Mesenchymal stem cell (in vitro differentiated cells and primary cell): ENCODE measurements around the gene LY6G5B.

Experiments
- DNase-seq: peaks from one replicate; pipeline ENCODE4 v3.0.0-alpha.2; 2013
- H2AFZ ChIP-seq: one replicate; pipeline ENCODE4 v1.6.1; 2013; ENCODE audit warnings: low read depth, mild to moderate bottlenecking, control low read depth, inconsistent platforms, low read length, moderate library complexity
- H2AK5ac ChIP-seq: 2 replicates; pipeline ENCODE4 v1.6.1; 2013; ENCODE audit warnings: low read length, moderate library complexity, mild to moderate bottlenecking, inconsistent platforms; ENCODE audit not compliant: severe bottlenecking
- H2BK120ac ChIP-seq: one replicate; pipeline ENCODE4 v1.6.1; 2013; ENCODE audit warnings: low read depth, mild to moderate bottlenecking, inconsistent platforms, low read length, moderate library complexity
- H2BK12ac ChIP-seq, 2 experiments: one replicate each; pipeline ENCODE4 v1.6.1; 2013; ENCODE audit warnings: inconsistent platforms in 2 of 2, low read length in 2 of 2, mild to moderate bottlenecking in 2 of 2, moderate library complexity in 2 of 2, control low read depth in 1 of 2
- H2BK15ac ChIP-seq: one replicate; pipeline ENCODE4 v1.6.1; 2013; ENCODE audit warnings: mild to moderate bottlenecking, low read depth, inconsistent platforms; ENCODE audit not compliant: poor library complexity, severe bottlenecking
- H2BK5ac ChIP-seq: 2 replicates; pipeline ENCODE4 v1.6.1; 2013; ENCODE audit warnings: low read depth, mild to moderate bottlenecking, low read length, control low read depth, inconsistent platforms; ENCODE audit not compliant: poor library complexity, severe bottlenecking
- H3K14ac ChIP-seq, 2 experiments: one replicate each; pipeline ENCODE4 v1.6.1; 2013; ENCODE audit warnings: inconsistent platforms in 2 of 2, low read length in 2 of 2, control low read depth in 1 of 2, mild to moderate bottlenecking in 1 of 2, moderate library complexity in 1 of 2
- H3K18ac ChIP-seq, 2 experiments: one replicate each; pipeline ENCODE4 v1.6.1; 2013; ENCODE audit warnings: inconsistent platforms in 2 of 2, low read length in 2 of 2, control low read depth in 1 of 2, low read depth in 1 of 2, mild to moderate bottlenecking in 1 of 2
- H3K23ac ChIP-seq, 2 experiments: one replicate each; pipeline ENCODE4 v1.6.1; 2013; ENCODE audit warnings: inconsistent platforms in 2 of 2, low read length in 2 of 2, mild to moderate bottlenecking in 2 of 2, moderate library complexity in 2 of 2, control low read depth in 1 of 2
- H3K27ac ChIP-seq: 2 replicates; pipeline ENCODE4 v1.5.1; 2013; ENCODE audit warnings: mild to moderate bottlenecking, moderate library complexity, low read length, control low read depth, inconsistent platforms; ENCODE audit not compliant: poor library complexity, severe bottlenecking
- H3K27me3 ChIP-seq, 2 experiments: 2 replicates each; pipeline versions ENCODE4 v1.6.1 to v1.7.0; 2013; ENCODE audit warnings: low read length in 2 of 2, mild to moderate bottlenecking in 2 of 2, moderate library complexity in 2 of 2, control low read depth in 1 of 2, inconsistent platforms in 1 of 2; ENCODE audit not compliant: control insufficient read depth in 1 of 2, insufficient read depth in 1 of 2
- H3K36me3 ChIP-seq, 2 experiments: 2 replicates each; pipeline versions ENCODE4 v1.6.1 to v1.7.0; 2013; ENCODE audit warnings: low read length in 2 of 2, control low read depth in 1 of 2, inconsistent platforms in 1 of 2, low read depth in 1 of 2, mild to moderate bottlenecking in 1 of 2; ENCODE audit not compliant: insufficient read depth in 2 of 2, control insufficient read depth in 1 of 2
- H3K4ac ChIP-seq, 2 experiments: one replicate each; pipeline ENCODE4 v1.6.1; 2013; ENCODE audit warnings: inconsistent platforms in 2 of 2, low read length in 2 of 2, mild to moderate bottlenecking in 2 of 2, moderate library complexity in 2 of 2, control low read depth in 1 of 2, low read depth in 1 of 2
- H3K4me1 ChIP-seq: 2 replicates; pipeline ENCODE4 v1.6.1; 2013; ENCODE audit warnings: low read depth, low read length, control low read depth; ENCODE audit not compliant: control insufficient read depth, insufficient read depth
- H3K4me2 ChIP-seq: 2 replicates; pipeline ENCODE4 v1.6.1; 2013; ENCODE audit warnings: low read length, mild to moderate bottlenecking, inconsistent platforms; ENCODE audit not compliant: poor library complexity, severe bottlenecking
- H3K4me3 ChIP-seq, 2 experiments: 2 replicates each; pipeline versions ENCODE4 v1.5.1 to v1.7.0; 2013; ENCODE audit warnings: low read length in 2 of 2, mild to moderate bottlenecking in 2 of 2, control low read depth in 1 of 2, low read depth in 1 of 2; ENCODE audit not compliant: insufficient read depth in 1 of 2
- H3K79me1 ChIP-seq: replicated peaks from 2 replicates; pipeline ENCODE4 v1.6.1; 2013; ENCODE audit warnings: mild to moderate bottlenecking, control low read depth, low read length, inconsistent platforms; ENCODE audit not compliant: poor library complexity, severe bottlenecking
- H3K9ac ChIP-seq: 2 replicates; pipeline ENCODE4 v1.7.0; 2013; ENCODE audit warnings: mild to moderate bottlenecking, low read length, moderate library complexity
- H3K9me3 ChIP-seq: 2 replicates; pipeline ENCODE4 v1.7.0; 2013; ENCODE audit warnings: mild to moderate bottlenecking, low read length; ENCODE audit not compliant: control insufficient read depth
- H4K8ac ChIP-seq: one replicate; pipeline ENCODE4 v1.6.1; 2013; ENCODE audit warnings: inconsistent platforms, mild to moderate bottlenecking, low read length, moderate library complexity
- H4K91ac ChIP-seq: one replicate; pipeline ENCODE4 v1.6.1; 2013; ENCODE audit warnings: mild to moderate bottlenecking, low read length, inconsistent platforms
- WGBS: methylation state at CpG from one replicate; pipeline ENCODE4 v1.1.7; 2013; ENCODE audit warnings: mixed read lengths; 5-methylcytosine and 5-hydroxymethylcytosine counted together

Gene LY6G5B

GRCh38 chr6:31654574-31655348, 15.0 kb upstream of the LY6G5B start:
- Histone ChIP-seq H3K27me3 (no peaks in the 10 kb centered on the region), H2BK15ac (no peak overlapping the region), H2BK5ac (no peak overlapping the region), H3K9ac (no peak overlapping the region), H3K14ac (no peak overlapping the region), H3K4me3 (no peak overlapping the region), H3K79me1 (peaks cover 12% of the 10 kb centered on the region), H3K23ac (no peak overlapping the region), H3K18ac (no peak overlapping the region), H4K91ac (no peak overlapping the region), H3K4me1 (peaks cover 22% of the 10 kb centered on the region), H3K9me3 (no peaks in the 10 kb centered on the region), H4K8ac (no peak overlapping the region), H3K4me2 (no peak overlapping the region), H2BK12ac (no peak overlapping the region), H3K36me3 (peaks cover 17 to 40% of the 10 kb centered on the region in 2 experiments), H3K27ac (no peak overlapping the region), H2AK5ac (no peak overlapping the region), H3K4ac (no peak overlapping the region), H2BK120ac (no peak overlapping the region), H2AFZ (no peak overlapping the region)
- DNase-seq, result no peak
- 98% methylated on average over 6 of the region's 8 CpGs for WGBS

- Histone ChIP-seq H3K9ac (no peak within 1 kb of the TSS), H4K91ac (no peak within 1 kb of the TSS), H3K4me1 (peaks cover 22% of the 10 kb centered on the region), H4K8ac (no peak within 1 kb of the TSS), H2BK15ac (no peak within 1 kb of the TSS), H2AK5ac (no peak within 1 kb of the TSS), H2BK12ac (no peak within 1 kb of the TSS), H3K27me3 (no peaks in the 10 kb centered on the region), H3K4me3 (no peak within 1 kb of the TSS), H3K23ac (no peak within 1 kb of the TSS), H3K4ac (no peak within 1 kb of the TSS), H2AFZ (no peak within 1 kb of the TSS), H3K14ac (no peak within 1 kb of the TSS), H3K4me2 (no peak within 1 kb of the TSS), H3K27ac (no peak within 1 kb of the TSS), H2BK5ac (no peak within 1 kb of the TSS), H3K36me3 (peaks cover 17 to 38% of the 10 kb centered on the region in 2 experiments), H3K79me1 (peaks cover 13% of the 10 kb centered on the region), H3K9me3 (no peaks in the 10 kb centered on the region), H2BK120ac (no peak within 1 kb of the TSS), H3K18ac (no peak within 1 kb of the TSS)
- DNase-seq, result no peak
- 93% methylated on average over 8 of the region's 8 CpGs for WGBS
Observed at GRCh38 chr6:31655349-31656237, 14.2 kb upstream of the LY6G5B start, which contains the start of gene APOM. Gene APOM, plus strand, starts transcription at chr6:31655894. Its CDS starts 73 bp downstream, at chr6:31655967.

GRCh38 chr6:31657406-31658157, 12.2 kb upstream of the LY6G5B start:
- Histone ChIP-seq H3K18ac (no peak overlapping the region), H3K4ac (no peak overlapping the region), H4K91ac (no peak overlapping the region), H2AK5ac (no peak overlapping the region), H3K14ac (no peak overlapping the region), H3K4me3 (peak overlapping the region in 1 of 2 experiments; percentile 98), H2BK5ac (no peak overlapping the region), H3K9ac (peak overlapping the region; percentile 97), H2BK12ac (no peak overlapping the region), H2BK120ac (no peak overlapping the region), H3K27ac (no peak overlapping the region), H3K9me3 (no peaks in the 10 kb centered on the region), H4K8ac (no peak overlapping the region), H3K36me3 (peaks cover 24 to 44% of the 10 kb centered on the region in 2 experiments), H3K4me1 (peaks cover 31% of the 10 kb centered on the region), H3K23ac (no peak overlapping the region), H3K4me2 (no peak overlapping the region), H2BK15ac (no peak overlapping the region), H3K27me3 (no peaks in the 10 kb centered on the region), H2AFZ (no peak overlapping the region), H3K79me1 (peaks cover 20% of the 10 kb centered on the region)
- 100% methylated on average over 5 of the region's 6 CpGs for WGBS
- DNase-seq, result no peak
